Panc1 (cell line): ENCODE results near the gene ZDHHC13. TPM values are rescaled to one million over a fixed set of nuclear protein-coding genes. Genes with fewer than 3 reads are reported as not detected.

ENCODE experiments used
- ATAC-seq: fragments of 200-7000 bp; cut with Tn5 transposase; 2 replicates; pipeline ENCODE4 v1.9.1; 2020; ENCODE audit warnings: mild to moderate bottlenecking, moderate library complexity
- BruUV-seq: library from RNA; stranded (reverse); fragments of 400-500 nt; replicated peaks from 2 replicates; lab custom pipeline; 2021; lab: Mats Ljungman, UMichigan
- CTCF ChIA-PET: fragments of 300-600 bp; sonication (Branson Sonifier 250); formaldehyde crosslinking; loops from one replicate; lab custom pipeline; 2022; ENCODE audit warnings: antibody characterized with exemption; lab: Charles Lee
- POLR2A ChIA-PET: fragments of 300-600 bp; sonication (Branson Sonifier 250); formaldehyde crosslinking; loops from one replicate; lab custom pipeline; 2022; ENCODE audit warnings: antibody characterized with exemption; lab: Charles Lee
- DNase-seq: peaks from one replicate; pipeline ENCODE4 v3.0.0-alpha.2; 2010; ENCODE audit warnings: low read depth, low spot score
- H3K27ac ChIP-seq: 2 replicates; pipeline ENCODE4 v1.5.1; 2011; ENCODE audit warnings: mild to moderate bottlenecking, low read length, inconsistent platforms
- H3K27me3 ChIP-seq: fragments of 200-500 bp; sonication (Bioruptor generic); 2 replicates; pipeline ENCODE4 v1.6.0; 2014; ENCODE audit warnings: low read length, inconsistent platforms; ENCODE audit not compliant: control insufficient read depth, insufficient read depth
- H3K36me3 ChIP-seq: fragments of 200-500 bp; sonication (Bioruptor generic); 2 replicates; pipeline ENCODE4 v1.5.1; 2014; ENCODE audit warnings: inconsistent platforms, mild to moderate bottlenecking, low read length, moderate library complexity; ENCODE audit not compliant: control insufficient read depth, insufficient read depth
- H3K4me1 ChIP-seq: 2 replicates; pipeline ENCODE4 v1.5.1; 2011; ENCODE audit warnings: inconsistent platforms, mild to moderate bottlenecking, low read length, moderate library complexity; ENCODE audit not compliant: control insufficient read depth, insufficient read depth
- H3K4me3 ChIP-seq, 2 experiments: 2 replicates each; pipeline ENCODE4 v1.5.1; 2011 to 2012; ENCODE audit warnings: low read depth in 2 of 2, low read length in 2 of 2, mild to moderate bottlenecking in 2 of 2, inconsistent platforms in 1 of 2, moderate library complexity in 1 of 2
- H3K9me3 ChIP-seq: fragments of 200-500 bp; sonication (Bioruptor generic); 2 replicates; pipeline ENCODE4 v1.5.1; 2014; ENCODE audit warnings: low read depth, mild to moderate bottlenecking, inconsistent platforms, low read length, moderate library complexity; ENCODE audit not compliant: control insufficient read depth, insufficient read depth
- CTCF ChIP-seq: fragments of 450-650 bp; IDR thresholded peaks from 2 replicates; pipeline ENCODE4 v1.5.1; 2017; ENCODE audit warnings: mild to moderate bottlenecking
- POLR2AphosphoS5 ChIP-seq: IDR thresholded peaks from 2 replicates; pipeline ENCODE4 v1.6.1; 2012; ENCODE audit warnings: mild to moderate bottlenecking, low read depth, low read length, moderate library complexity
- SIN3A ChIP-seq: IDR thresholded peaks from 2 replicates; pipeline ENCODE4 v1.6.1; 2012; ENCODE audit warnings: low read depth, mild to moderate bottlenecking, low read length, moderate library complexity, borderline replicate concordance; ENCODE audit not compliant: insufficient read depth
- TCF7L2 ChIP-seq: IDR thresholded peaks from 2 replicates; pipeline ENCODE4 v1.6.1; 2011; ENCODE audit warnings: mild to moderate bottlenecking, low read depth, low read length, inconsistent platforms
- in situ Hi-C: cut with HindIII; loops from 2 replicates; pipeline ENCODE4 v1.10.0; 2016; ENCODE audit warnings: low sequenced_read_pairs, low pct_unique_long_range_greater_than_20kb
- intact Hi-C: fragments of 100-400 bp; cut with micrococcal nuclease; formaldehyde crosslinking; loops from one replicate; pipeline ENCODE4 v1.10.0; 2022; ENCODE audit not compliant: unreplicated experiment
- total RNA-seq: library from RNA; stranded (reverse); gene quantifications from one replicate; pipeline ENCODE4 v1.2.1, GENCODE V29; 2021; ENCODE audit not compliant: unreplicated experiment
- TF ChIP-seq, protein P1 (sequence below), 2 experiments: IDR thresholded peaks; 2 replicates each; pipeline ENCODE4 v1.6.1; 2011 to 2012; ENCODE audit warnings: low read depth in 2 of 2, control low read depth in 1 of 2, low read length in 1 of 2, mild to moderate bottlenecking in 1 of 2, moderate library complexity in 1 of 2; ENCODE audit not compliant: insufficient read depth in 1 of 2

Gene ZDHHC13
- total RNA-seq, 1 experiment from 2014 or later, result 24.3 TPM

- in situ Hi-C loops, result no loop called here
- H3K9me3 ChIP-seq, result no peaks in the 10 kb centered on the region
- H3K27me3 ChIP-seq, result no peaks in the 10 kb centered on the region
- ChIA-PET CTCF (no interaction called here), POLR2A (no interaction called here)
- H3K4me3 ChIP-seq, result no peak overlapping the region
- TF ChIP-seq TCF7L2 (no peak), POLR2AphosphoS5 (no peak), SIN3A (no peak), CTCF (no peak)
- TF ChIP-seq, protein P1, sequence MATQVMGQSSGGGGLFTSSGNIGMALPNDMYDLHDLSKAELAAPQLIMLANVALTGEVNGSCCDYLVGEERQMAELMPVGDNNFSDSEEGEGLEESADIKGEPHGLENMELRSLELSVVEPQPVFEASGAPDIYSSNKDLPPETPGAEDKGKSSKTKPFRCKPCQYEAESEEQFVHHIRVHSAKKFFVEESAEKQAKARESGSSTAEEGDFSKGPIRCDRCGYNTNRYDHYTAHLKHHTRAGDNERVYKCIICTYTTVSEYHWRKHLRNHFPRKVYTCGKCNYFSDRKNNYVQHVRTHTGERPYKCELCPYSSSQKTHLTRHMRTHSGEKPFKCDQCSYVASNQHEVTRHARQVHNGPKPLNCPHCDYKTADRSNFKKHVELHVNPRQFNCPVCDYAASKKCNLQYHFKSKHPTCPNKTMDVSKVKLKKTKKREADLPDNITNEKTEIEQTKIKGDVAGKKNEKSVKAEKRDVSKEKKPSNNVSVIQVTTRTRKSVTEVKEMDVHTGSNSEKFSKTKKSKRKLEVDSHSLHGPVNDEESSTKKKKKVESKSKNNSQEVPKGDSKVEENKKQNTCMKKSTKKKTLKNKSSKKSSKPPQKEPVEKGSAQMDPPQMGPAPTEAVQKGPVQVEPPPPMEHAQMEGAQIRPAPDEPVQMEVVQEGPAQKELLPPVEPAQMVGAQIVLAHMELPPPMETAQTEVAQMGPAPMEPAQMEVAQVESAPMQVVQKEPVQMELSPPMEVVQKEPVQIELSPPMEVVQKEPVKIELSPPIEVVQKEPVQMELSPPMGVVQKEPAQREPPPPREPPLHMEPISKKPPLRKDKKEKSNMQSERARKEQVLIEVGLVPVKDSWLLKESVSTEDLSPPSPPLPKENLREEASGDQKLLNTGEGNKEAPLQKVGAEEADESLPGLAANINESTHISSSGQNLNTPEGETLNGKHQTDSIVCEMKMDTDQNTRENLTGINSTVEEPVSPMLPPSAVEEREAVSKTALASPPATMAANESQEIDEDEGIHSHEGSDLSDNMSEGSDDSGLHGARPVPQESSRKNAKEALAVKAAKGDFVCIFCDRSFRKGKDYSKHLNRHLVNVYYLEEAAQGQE (IDR thresholded peaks at IDR 0.05; ENCODE audit: insufficient read depth in 1 of 2, low read depth in 2 of 2, low read length in 1 of 2), result no peak
- intact Hi-C loops, result no loop called here
- no peaks in the 10 kb centered on the region for H3K4me1 ChIP-seq
- H3K36me3 ChIP-seq, result no peaks in the 10 kb centered on the region
- ATAC-seq (no peak), DNase-seq (no peak)
- H3K27ac ChIP-seq, result no peak overlapping the region
- BruUV-seq, result no TSS peak
Observed at GRCh38 chr11:19187114-19187832, 70.3 kb downstream of the ZDHHC13 start.

GRCh38 chr11:19187833-19188258 is 70.9 kb downstream of the ZDHHC13 start:
- no peak for ATAC-seq
- BruUV-seq, result no TSS peak
- CTCF ChIA-PET, result no interaction called here

More at GRCh38 chr11:19187833-19188258, 70.9 kb downstream of the ZDHHC13 start:
- no peak overlapping the region for H3K27ac ChIP-seq
- TF ChIP-seq TCF7L2, result no peak
- TF ChIP-seq, protein P1 (IDR thresholded peaks at IDR 0.05; ENCODE audit: insufficient read depth in 1 of 2, low read depth in 2 of 2, low read length in 1 of 2), result no peak
- TF ChIP-seq POLR2AphosphoS5, result no peak
- TF ChIP-seq SIN3A, result no peak
- no peak for TF ChIP-seq CTCF
- in situ Hi-C loops (no loop called here), intact Hi-C loops (no loop called here)
- no peak overlapping the region for H3K4me3 ChIP-seq
- no peaks in the 10 kb centered on the region for H3K36me3 ChIP-seq
- H3K9me3 ChIP-seq, result no peaks in the 10 kb centered on the region
- no peak for DNase-seq
- POLR2A ChIA-PET, result no interaction called here
- no peaks in the 10 kb centered on the region for H3K4me1 ChIP-seq
- no peaks in the 10 kb centered on the region for H3K27me3 ChIP-seq
